GM18861 (cell line): ENCODE results near the gene SART3.

ENCODE experiments used
- ATAC-seq: cut with Tn5 transposase; IDR thresholded peaks from one replicate; pipeline ENCODE4 v1.9.1; 2021; ENCODE audit not compliant: unreplicated experiment

SART3 gene, protein sequence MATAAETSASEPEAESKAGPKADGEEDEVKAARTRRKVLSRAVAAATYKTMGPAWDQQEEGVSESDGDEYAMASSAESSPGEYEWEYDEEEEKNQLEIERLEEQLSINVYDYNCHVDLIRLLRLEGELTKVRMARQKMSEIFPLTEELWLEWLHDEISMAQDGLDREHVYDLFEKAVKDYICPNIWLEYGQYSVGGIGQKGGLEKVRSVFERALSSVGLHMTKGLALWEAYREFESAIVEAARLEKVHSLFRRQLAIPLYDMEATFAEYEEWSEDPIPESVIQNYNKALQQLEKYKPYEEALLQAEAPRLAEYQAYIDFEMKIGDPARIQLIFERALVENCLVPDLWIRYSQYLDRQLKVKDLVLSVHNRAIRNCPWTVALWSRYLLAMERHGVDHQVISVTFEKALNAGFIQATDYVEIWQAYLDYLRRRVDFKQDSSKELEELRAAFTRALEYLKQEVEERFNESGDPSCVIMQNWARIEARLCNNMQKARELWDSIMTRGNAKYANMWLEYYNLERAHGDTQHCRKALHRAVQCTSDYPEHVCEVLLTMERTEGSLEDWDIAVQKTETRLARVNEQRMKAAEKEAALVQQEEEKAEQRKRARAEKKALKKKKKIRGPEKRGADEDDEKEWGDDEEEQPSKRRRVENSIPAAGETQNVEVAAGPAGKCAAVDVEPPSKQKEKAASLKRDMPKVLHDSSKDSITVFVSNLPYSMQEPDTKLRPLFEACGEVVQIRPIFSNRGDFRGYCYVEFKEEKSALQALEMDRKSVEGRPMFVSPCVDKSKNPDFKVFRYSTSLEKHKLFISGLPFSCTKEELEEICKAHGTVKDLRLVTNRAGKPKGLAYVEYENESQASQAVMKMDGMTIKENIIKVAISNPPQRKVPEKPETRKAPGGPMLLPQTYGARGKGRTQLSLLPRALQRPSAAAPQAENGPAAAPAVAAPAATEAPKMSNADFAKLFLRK

DNA sequence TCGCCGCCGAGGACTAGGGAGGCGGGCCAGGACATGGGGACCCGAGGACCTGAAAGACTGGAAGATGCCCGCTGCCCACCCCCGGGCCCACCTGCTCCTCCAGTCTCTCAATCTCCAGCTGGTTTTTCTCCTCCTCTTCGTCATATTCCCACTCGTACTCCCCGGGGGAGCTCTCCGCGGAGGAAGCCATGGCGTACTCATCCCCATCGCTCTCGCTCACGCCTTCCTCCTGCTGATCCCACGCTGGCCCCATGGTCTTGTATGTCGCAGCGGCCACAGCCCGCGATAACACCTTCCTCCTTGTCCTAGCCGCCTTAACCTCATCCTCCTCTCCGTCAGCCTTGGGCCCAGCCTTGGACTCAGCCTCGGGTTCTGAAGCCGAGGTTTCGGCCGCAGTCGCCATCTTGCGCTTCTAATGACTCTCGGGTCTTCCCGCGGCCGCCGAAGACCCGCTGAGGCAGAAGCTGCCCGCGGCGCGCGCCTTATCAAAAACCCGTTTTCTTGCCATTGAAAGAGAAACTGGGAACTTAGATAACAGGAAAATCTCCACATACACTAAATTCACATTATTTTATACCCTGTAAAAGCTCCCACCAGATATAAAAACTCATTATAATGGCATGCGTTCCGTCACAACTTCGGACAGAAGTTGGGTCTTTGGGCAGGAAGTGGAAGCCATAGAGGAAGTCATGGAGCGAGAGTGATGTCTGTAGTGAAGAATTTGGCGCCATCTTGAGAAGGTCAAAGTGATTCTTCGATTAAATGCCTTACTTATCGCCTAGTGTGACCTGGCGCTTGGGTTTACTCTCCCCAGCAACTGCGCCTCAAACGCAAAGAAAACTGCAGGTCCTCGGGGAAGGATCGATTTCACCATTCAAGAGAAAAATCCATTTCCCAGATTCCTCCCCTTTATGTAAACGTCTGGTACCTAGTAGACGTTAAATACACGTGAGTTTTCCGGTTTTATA lies at the start of gene SART3:
SART3 (minus strand) TSS at position 422 of the 968 bp plus-strand sequence; CDS start at position 403, 19 bp downstream.
- peak; percentile 36 for ATAC-seq

DNA sequence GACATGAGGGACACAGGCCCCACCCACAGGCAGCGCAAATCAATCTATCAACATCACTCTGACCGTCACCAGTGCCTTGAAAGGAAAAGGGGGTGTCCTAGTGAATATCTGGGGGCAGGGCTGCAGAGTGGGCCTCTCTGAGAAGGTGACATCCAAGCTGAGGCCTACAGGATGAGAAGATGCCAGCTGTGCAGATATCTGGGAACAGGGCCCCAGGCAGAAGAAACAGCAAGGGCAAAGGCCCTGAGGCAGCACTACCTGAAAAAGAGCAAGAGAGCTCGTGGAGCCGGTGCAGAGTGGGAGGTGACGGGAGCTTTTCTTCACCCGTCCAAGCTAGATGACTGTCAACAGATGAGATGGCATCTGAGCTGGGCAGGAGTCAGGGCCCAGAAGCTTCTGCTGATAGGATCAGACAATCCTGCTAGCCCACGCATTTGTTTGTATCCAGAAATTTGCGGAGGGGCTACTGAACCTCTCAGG lies 49.4 kb upstream of the SART3 start:
- ATAC-seq, result no peak

DNA sequence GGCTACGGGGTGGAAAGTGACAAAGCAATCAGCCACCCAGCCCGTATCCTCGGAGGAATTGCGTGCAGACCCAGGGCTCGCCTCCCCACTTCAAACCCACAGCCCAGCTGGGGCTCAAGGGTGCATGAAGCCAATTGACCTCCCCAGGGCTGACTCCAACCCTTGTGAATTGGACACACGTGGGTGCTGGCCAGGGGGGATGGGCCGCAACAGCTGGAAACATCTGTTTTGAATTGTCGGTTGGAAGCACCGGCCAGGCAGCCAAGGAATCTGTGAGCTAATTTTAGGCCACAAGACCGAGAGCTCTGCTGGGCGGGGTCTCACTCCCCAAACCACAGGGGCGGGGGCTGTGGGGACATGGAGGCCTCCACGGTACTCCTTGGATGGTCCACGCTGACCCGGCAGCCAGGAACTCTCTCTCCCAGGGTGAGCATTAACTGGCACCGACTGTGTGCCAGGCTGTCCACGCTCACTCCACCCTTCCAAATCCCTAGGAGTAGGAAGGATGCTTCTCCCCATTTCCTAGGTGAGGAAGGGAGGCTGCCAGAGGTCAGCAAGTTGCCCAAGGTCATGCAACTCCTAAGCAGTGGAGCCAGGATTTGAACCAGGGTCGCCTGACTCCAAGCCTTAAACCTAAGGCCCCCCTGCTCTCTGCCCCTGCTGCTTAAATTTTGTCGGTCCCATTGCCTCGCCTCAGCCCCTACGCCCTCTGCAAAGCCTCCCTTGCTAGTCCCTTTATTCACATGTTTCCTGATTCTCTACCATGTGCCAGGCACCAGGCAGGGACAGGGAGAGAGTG lies 48.8 kb upstream of the SART3 start:
- no peak for ATAC-seq

DNA sequence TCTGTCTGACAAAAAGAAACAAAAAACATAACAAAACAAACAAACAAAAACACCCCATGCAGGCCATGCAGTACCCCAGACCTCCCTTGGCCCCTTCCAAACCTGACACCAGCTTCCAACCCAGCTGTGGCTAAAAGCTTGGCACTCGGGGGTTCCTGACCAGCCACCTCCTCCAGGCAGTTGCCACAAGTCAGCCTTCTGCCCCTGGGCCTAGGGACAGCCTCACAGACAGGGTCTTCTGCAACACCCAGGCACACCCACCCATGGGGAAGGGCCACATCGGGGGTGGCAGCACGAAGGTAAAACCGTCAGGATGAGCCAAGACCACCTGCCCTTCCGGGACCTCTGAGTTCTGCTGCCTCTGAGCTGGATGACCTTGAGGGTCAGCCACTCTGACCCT lies 47.6 kb upstream of the SART3 start:
- no peak for ATAC-seq

DNA sequence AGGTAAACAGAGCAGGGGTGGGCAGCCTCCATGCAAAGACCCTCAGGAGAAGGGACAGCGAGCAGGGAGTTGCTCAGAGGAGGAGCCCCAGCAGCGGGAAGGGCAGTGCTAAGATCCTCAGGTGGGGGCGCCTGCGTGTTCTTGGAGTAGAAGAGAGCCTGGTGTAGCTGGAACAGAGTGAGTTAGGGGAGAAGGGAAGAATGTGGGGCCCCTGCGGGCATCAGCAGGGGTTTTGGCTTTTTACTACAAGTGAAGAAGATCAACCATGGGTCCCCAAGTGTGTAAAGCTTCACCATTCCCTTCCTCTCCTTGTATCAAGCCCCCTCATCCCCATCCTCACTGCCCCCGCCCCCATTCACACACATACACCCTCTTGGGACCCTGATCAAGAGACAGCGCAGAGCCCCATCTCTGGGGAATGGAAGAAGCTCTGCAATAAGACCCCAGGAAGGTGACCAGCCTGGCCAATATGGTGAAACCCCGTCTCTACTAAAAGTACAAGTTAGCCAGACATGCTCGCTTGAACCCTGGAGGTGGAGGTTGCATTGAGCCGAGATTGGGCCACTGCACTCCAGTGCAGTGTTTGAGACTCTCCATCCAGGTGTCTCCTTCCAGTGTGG lies 47.1 kb upstream of the SART3 start:
- ATAC-seq, result no peak

DNA sequence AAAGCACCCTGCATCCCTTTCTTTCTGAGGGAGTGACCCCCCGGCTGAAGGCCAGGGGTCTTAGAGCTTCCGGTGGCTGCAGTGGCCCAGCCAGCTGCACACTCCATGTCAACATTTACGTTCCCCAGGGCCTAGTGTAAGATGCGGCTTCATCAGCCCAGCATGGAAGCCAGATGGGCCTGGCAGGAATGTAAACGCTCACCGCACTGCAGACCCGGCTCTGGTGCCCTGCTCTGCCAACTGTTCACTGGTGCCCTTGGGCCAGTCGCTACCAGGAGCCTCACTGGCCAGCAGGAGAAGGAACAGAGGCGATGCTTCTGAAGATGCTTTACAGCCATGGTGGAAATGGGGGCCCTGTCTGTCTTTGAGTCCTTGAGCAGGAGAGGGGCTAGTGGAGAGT lies 45.5 kb upstream of the SART3 start:
- no peak for ATAC-seq

DNA sequence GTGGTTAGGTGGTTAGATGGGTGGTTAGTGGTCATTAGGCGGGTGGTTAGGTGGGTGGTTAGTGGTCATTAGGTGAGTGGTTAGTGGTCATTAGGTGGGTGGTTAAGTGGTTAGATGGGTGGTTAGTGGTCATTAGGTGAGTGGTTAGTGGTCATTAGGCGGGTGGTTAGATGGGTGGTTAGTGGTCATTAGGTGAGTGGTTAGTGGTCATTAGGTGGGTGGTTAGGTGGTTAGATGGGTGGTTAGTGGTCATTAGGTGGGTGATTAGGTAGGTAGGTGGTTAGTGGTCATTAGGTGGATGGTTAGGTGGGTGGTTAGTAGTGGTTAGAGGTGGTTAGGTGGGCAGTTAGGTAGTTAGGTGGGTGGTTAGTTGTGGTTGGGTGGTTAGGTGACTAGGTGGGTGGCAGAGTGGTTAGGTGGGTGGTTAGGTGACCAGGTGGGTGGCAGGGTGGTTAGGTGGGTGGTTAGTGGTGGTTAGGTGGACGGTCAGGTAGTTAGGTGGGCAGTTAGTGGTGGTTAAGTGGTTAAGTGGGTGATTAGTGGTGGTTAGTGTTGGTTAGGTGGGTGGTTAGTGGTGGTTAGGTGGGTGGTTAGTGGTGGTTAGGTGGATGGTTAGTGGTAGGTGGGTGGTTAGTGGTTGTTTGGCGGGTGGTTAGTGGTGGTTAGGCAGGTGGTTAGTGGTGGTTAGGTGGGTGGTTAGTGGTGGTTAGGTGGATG lies 44.9 kb upstream of the SART3 start:
- no peak for ATAC-seq

DNA sequence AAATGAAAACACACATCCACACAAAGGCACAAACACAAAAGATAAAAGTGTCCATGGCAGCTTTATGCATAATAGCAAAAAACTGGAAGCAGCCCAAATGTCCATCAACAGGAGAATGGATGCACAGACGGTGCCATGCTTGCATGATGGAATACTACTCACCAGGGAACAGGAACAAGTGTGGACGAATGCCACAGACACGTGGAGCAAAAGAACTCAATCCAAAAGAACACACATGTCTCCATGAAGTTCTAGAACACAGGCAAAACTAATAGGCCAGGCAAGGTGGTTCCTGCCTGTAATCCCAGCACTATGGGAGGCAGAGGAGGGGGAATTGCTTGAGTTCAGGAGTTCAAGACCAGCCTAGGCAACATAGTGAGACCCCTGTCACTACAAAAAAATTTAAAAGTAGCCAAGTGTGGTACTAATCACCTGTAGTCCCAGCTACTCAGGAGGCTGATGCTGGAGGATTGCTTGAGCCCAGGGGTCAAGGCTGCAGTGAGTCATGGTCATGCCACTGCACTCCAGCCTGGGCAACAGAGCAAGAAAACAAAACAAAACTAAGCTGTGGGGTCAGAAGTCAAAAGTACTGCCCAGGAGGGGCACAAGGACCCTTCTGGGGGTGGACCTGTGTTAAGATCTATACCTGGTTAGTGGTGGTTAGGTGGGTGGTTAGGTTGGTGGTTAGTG lies 44.2 kb upstream of the SART3 start:
- no peak for ATAC-seq

DNA sequence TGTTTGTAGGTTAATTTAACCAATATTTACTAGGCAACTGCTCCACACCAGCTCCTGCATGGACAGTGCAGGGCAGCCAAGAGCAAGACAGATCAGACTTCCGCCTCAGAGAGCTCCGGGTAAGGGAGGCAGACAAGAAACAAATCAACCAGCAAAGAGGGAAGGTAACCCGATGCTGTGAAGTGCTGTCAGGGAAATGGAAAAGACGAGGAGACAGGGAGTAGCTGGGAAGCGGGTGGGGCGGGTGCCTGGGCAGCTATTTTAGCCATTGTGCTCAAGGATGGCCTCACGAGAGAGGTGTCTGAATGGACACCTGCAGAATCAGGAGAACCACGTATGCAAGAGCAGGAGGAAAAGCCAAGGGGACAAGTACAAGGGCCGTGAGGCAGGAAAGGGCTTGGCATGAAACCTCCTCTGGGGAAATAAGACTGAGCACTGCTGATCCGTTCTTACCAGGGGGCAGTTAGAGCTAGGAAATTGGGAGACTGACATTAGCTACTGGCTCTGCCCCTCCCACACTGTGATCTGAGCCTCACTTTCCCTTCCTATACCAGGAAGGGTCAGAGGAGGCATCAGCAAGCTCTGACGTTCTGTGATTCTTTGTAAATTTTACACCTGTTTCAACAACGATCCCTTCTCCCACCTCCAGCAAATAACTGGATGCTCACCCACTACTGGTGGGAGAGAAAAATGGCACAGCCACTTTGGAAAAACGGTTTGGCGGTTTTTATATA lies 43.4 kb upstream of the SART3 start:
- no peak for ATAC-seq

DNA sequence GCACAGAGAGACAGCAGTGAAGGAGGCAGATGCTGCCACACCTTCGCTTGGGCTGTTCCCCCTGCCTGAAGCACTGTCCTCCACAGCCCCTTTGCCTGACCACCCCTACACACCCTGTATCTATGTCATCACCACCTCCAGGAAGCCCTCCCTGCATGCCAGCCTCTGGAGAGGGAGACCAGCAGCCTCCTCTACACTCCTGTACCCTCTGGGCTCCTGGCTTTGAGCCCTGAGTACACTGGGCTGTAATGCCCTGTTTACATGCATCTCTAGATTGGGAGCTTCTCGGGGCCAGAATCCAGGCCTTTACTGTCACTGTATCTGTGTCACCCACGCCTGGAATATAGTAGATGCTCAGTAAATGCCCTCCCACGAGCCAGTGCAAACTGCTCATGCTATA lies 42.8 kb upstream of the SART3 start:
- no peak for ATAC-seq

DNA sequence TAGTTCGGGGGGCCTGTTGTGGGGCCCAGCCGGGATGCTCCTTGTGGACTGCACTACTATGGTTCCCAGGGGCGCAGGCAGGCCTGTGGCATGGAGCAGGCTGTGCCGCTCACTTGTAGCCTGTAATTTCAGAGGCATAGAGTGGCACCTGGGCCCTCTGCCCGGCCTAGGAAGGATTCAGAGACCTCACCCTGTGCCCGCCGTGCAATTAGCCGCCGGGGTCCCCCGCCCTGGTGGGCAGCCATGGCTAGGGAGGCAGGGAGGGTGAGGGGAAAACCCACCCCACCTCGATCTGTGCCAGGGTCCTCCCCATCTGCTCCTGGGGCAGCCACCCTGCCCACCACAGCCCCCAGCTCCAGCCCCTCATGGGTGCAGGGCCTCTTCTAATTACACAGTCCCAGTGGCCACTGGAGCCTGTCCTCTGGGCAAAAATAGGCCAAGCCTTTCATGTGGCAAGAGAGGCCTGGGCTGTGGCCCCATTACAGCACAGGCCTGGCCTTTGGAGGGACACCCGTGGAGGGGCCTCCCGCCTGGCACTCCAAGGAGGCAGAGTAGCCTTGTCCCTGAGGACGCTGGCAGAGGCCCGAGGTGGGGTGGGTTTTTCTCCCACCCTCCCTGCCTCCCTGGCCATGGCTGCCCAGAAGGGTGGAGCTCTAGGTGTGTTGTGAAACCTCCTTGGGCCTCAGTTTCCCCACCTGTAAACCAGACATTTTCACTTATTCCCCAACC lies 42.2 kb upstream of the SART3 start:
- no peak for ATAC-seq

DNA sequence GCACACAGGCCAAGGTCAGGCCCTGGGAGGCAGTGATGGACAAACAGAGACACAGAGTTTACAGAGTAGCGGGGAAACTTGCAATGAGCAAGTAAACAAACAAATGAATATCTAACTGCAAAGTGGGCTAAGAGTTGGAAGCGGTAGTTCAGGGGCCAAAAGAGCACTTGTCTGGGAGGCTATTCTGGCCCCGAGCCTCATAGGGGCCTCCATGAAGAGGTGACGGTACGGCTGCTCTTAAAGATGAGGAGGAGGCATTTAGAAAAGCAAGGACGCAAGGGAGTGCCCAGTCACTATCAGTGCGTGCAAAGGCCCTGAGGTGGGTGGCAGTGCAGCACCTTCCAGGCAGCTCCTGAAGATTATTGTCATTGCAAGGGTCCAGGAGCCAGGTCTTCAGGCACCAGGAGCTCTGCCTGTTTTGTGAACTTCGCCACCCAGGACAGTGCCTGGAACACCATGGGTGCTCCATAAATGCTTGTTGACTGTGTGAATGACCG lies 41.3 kb upstream of the SART3 start:
- ATAC-seq, result no peak

DNA sequence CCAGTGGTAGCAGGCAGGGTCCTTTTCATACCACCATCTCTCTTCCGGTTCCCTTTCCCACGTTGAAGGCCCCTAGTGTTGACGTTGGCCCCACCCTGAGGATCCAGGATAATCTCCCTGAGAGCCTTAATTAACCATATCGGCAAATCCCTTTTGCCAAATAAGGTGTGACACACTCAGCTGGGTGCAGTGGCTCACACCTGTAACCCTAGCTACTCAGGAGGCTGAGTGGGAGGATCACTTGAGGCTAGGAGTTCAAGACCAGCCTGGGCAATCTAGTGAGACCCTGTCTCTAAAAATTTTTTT lies 39.7 kb upstream of the SART3 start:
- ATAC-seq, result no peak

DNA sequence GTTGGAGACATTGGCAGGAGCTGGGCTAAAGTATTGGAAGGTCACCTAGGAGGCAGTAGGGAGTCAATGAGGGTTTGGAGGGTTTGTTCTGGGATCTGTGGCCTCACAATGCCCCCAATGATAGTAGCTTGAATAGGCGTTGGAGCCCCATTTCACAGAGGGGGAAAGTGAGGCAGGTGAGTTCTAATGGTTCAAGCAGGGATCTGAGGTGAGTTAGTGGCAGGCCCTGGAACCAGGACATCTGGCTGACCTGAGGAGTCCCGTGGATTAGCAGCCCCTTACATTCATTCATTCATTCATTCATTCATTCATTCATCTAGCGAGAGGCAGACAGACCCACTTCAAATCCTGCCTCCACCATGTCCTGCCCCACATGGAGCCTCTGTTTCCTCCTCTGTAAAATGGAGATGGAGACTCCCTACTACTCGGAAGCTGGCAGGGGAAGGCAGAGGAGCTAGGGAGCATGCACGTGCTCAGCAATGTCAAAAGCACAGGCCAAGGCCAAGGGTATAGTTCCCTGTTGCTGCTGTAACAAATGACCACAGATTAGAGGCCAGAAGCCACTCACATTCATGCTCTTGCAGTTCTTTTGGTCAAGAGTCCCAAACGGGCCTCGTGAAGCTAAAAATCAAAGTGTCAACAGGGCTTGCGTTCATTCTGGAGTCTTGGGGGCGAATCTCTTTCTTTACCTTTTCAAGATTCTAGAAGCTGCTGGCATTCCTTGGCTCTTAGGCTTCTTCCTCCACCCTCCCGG lies 39.2 kb upstream of the SART3 start:
- no peak for ATAC-seq

DNA sequence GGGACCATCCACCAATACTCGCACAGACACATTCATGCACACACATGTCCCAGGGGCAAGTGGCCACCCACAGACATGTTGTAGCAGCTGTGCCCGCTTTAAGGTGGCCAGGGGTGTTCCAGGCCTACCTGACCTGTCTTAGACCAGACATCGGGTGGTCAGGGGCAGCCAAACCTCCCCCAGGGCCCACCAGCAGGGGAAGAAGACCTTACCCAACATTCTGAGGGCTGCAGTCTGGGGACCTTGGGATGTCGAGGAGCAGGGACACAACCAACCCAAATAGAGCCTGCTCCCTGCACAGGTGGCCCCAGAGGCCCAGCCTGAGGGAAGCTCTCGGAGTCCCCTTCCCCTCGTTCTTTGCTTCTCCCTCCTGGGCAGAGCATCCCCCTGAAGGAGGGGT lies 38.6 kb upstream of the SART3 start:
- no peak for ATAC-seq
